Activated CD4-positive, alpha-beta T cell treated with anti-CD3 and anti-CD28 coated beads, Interleukin-2, amount 50 U/mL, for 4 hours (primary cell): ENCODE measurements around the gene SOX4.

Experiments
- DNase-seq, 2 experiments: peaks; one replicate each; pipeline ENCODE4 v3.0.0-alpha.2; 2020

SOX4 gene

DNA sequence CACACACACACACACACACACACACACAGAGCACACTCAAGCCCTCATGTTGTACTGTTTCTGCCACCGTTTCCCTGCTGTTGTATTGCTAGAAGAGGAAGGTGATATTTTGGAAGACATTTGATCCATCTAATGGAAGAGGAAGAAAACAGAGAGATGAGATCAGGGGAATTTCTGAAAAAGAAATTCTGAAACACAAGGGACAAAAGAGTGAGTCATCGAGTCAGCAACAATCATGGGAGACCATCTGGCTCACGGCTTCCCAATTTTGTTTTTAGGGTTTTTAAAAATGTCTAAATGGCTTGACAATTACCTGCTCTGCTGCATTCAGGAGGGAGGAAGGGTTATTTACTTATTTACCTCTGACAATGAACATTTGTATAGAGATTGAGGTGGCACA is 22.0 kb downstream of the SOX4 start:
- DNase-seq = no peak

DNA sequence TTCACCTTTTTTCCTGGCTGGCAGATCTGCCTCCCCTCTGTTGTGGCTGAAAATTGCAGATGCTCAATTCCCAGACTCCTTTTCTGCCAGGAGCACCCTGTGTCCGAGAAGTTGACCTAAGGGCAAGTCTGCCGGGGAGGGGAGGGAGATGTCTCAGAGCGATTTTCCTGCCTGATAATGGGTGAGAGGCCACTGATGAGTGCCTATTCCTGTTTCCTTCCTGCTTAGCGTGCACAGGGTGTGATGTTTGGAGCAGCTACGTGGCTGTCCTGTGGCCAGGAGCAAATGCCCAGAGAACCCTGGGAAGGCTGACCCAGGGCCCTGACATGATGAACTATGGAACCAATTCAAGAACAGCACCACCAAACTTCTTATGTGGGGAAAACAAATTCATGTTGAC is 22.5 kb downstream of the SOX4 start:
- DNase-seq = no peak

DNA sequence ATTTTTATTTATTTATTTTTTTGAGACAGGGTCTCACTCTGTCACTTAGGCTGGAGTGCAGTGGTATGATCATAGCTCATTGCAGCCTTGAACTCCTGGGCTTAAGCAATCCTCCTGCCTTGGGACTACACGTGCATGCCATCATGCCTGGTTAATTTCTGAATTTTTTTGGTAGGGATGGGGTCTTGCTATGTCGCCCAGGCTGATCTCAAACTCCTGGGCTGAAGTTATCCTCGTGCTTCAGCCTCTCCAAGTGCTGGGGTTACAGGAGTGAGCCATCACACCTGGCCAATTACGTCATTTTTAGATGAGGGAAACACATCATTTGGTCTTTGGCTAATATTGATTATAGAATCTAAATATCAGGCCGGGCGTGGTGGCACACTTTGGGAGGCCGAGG is 32.1 kb downstream of the SOX4 start:
- DNase-seq = no peak

DNA sequence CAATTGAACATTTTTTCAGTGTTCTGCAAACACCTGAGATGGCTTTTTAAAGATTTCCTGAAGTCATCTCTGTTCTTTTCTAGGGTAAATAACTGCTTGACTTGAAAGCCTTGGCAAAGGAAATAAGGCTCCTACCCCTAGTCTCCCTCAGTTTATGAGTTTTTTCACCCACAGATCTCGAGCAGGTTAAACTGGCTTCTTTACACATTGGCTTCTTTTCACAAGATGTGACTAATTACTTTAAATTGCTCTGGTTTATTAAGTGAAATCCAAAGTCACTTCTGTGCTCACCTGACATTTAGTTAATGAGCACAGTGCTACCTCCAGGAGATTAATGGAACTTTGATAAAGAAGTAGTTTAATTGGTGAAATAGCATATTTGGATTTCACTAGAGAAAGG is 33.2 kb downstream of the SOX4 start:
- DNase-seq = no peak

DNA sequence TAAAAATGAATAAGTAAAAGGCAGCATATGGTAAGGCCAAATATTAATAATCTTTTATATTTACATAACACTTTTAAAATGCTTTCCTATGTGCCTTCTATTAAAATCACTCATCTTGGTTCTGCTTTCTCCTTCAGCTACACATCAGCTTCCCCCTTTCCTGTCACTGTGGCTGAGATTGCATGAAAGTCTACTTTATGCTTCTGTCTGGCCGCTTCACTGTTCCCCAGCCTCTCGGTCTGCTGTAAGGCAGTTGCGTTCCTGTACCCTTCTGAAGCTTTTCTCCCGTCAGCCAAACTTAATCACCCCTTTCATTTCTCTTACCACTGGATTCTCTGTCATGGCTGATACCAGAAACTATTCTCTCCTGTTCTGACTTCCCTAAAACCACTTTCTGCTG is 34.6 kb downstream of the SOX4 start:
- DNase-seq = no peak

DNA sequence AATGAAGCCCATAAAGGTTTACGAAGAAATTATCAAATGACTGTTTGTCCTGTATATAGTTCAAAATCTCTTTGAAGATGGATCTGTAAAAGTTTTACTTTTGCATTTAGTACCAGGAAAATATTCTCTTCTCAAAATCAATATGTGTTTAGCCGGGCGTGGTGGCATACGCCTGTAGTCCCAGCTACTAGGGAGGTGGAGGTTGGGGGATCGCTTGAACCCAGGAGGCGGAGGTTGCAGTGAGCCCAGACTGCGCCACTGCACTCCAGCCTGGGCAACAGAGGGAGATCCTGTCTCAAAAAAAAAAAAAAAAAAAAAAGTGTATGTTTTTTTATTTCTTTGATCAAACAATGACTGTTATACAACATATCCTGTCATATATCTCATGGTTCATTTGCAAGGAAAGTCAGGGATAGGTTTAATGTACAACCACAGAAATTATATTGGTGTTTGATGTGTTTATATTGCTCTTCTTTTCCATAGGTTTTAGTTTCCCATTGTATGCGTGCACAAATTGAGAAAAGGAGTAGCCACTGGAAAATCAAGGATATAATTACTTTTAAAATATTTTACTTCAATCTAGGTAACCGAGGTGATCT is 40.1 kb downstream of the SOX4 start:
- no peak for DNase-seq

DNA sequence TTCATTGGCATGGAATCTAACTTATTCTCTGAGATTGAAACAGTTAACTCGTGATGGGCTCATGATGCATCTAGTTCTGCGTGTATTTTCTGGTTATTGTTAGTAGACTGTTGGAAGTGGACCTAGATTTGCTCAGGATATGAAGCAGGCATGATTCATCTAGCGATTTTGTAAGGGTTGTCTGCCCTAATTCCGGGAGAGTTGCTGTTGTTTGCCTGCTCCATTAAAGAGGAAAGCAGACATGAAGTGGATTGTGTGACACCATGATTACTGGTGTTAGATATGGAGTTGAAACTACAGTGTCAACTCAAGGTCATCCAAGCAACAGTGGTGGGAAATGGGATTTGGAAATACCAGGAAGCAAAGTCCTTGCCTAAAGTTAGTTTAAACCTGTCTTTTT is 41.0 kb downstream of the SOX4 start:
- no peak for DNase-seq

DNA sequence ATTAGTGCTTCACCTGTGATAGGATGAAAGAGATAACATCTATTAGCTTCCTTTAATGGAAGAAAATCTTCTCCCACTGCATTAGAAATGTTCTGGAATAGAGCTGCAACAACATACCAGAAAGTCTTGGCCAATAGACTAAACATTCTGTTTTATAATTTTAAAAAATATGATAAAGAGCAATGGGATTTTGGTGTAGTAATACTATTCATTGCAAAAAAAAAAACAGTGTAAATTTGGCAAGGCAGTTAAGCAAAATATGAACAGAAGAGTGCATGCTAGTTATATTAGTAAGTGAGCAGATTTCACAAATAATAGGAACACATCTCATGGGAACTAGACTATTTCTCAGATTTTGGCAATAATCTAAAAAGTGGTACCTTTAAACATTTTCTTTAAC is 43.3 kb downstream of the SOX4 start:
- no peak for DNase-seq

DNA sequence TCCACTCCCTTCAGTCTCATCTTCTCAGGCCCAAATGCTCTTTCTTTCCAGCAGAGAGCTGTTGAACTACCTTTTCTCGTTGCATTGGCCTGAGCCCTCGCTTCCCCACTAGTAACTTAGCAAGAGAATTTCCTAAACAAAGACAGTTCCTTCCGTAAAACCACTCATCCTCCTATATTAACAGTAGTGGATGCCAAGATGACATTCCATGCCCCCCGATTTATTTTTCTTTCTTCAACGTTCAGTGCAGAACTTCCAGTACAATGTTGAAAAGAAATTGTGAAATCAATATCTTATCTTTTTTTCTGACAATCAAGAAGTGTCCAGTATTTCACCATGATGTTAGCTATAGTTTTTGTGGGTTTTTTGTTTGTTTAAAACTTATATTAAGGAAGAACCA is 45.8 kb downstream of the SOX4 start:
- no peak for DNase-seq
